Measurements from ENCODE around the gene PDAP1.

DNA sequence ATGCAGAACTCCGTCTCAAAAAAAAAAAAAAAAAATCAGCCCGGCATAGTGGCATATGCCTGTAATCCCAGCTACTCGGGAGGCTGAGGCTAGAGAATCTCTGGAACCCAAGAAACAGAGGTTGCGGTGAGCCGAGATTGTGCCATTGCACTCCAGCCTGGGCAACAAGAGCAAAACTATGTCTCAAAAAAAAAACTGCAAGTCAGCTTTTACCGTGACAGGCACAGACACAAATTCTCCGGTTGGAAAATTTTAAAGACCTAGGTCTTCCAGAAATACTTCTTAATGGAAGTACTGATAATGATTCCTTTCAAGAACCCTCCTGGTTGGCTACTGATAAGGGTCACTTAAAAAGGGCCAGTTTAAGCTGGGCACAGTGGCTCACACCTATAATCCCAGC, 53.3 kb downstream of the PDAP1 start:
- TF ChIP-seq RAD21 (IDR thresholded peaks at IDR 0.05; ENCODE audit: low read length) (no peak), JUND (IDR thresholded peaks at IDR 0.05) (no peak), GATA2 (CRISPR knock-in tag; IDR thresholded peaks at IDR 0.05) (no peak), EP300 (IDR thresholded peaks at IDR 0.05; ENCODE audit: borderline replicate concordance in 1 of 2, low read depth in 1 of 2, low read length in 1 of 2) (no peak), MEF2A (IDR thresholded peaks at IDR 0.05; ENCODE audit: borderline replicate concordance, low read depth) (no peak), ELF1 (IDR thresholded peaks at IDR 0.05) (no peak), TAF1 (IDR thresholded peaks at IDR 0.05; ENCODE audit: borderline replicate concordance, low read depth, low read length) (no peak), EZH2phosphoT487 (IDR thresholded peaks at IDR 0.05; ENCODE audit: borderline replicate concordance, low read depth) (no peak), POLR2AphosphoS5 (IDR thresholded peaks at IDR 0.05; ENCODE audit: low read depth, low read length) (no peak)
- TF ChIP-seq, protein P1, sequence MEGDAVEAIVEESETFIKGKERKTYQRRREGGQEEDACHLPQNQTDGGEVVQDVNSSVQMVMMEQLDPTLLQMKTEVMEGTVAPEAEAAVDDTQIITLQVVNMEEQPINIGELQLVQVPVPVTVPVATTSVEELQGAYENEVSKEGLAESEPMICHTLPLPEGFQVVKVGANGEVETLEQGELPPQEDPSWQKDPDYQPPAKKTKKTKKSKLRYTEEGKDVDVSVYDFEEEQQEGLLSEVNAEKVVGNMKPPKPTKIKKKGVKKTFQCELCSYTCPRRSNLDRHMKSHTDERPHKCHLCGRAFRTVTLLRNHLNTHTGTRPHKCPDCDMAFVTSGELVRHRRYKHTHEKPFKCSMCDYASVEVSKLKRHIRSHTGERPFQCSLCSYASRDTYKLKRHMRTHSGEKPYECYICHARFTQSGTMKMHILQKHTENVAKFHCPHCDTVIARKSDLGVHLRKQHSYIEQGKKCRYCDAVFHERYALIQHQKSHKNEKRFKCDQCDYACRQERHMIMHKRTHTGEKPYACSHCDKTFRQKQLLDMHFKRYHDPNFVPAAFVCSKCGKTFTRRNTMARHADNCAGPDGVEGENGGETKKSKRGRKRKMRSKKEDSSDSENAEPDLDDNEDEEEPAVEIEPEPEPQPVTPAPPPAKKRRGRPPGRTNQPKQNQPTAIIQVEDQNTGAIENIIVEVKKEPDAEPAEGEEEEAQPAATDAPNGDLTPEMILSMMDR (IDR thresholded peaks at IDR 0.05) = no peak
- TF ChIP-seq, protein P2, sequence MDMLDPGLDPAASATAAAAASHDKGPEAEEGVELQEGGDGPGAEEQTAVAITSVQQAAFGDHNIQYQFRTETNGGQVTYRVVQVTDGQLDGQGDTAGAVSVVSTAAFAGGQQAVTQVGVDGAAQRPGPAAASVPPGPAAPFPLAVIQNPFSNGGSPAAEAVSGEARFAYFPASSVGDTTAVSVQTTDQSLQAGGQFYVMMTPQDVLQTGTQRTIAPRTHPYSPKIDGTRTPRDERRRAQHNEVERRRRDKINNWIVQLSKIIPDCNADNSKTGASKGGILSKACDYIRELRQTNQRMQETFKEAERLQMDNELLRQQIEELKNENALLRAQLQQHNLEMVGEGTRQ (IDR thresholded peaks at IDR 0.05; ENCODE audit: borderline replicate concordance, low read depth, low read length) = no peak
- TF ChIP-seq, protein P3, sequence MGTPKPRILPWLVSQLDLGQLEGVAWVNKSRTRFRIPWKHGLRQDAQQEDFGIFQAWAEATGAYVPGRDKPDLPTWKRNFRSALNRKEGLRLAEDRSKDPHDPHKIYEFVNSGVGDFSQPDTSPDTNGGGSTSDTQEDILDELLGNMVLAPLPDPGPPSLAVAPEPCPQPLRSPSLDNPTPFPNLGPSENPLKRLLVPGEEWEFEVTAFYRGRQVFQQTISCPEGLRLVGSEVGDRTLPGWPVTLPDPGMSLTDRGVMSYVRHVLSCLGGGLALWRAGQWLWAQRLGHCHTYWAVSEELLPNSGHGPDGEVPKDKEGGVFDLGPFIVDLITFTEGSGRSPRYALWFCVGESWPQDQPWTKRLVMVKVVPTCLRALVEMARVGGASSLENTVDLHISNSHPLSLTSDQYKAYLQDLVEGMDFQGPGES (IDR thresholded peaks at IDR 0.05; ENCODE audit: low read depth, low read length) = no peak

Measured in SK-N-SH (cell line).